Activated T-helper 17 cell treated with anti-CD3 and anti-CD28 coated beads, Interleukin-2, amount 50 U/mL, for 72 hours (primary cell): ENCODE data around the gene EFTUD2. TPM values are rescaled to one million over a fixed set of nuclear protein-coding genes. Genes with fewer than 3 reads are reported as not detected.
"Not testable (repeated sequence)": the region's sequence is repeated elsewhere in the genome, so short reads cannot be mapped to it uniquely, and the experiment has no call there.

ENCODE experiments used
- ATAC-seq: fragments of 150-1000 bp; cut with Tn5 transposase; replicated peaks from 2 replicates; pipeline ENCODE4 v1.10.0; 2021; ENCODE audit warnings: mild to moderate bottlenecking, moderate library complexity
- H3K27ac Mint-ChIP-seq: one replicate; pipeline ENCODE4 v1.8.0; 2022; ENCODE audit warnings: mixed read lengths
- H3K27me3 Mint-ChIP-seq: one replicate; pipeline ENCODE4 v1.8.0; 2022; ENCODE audit warnings: mixed read lengths
- H3K36me3 Mint-ChIP-seq: one replicate; pipeline ENCODE4 v1.8.0; 2022; ENCODE audit warnings: low read depth, mild to moderate bottlenecking, mixed read lengths
- H3K4me1 Mint-ChIP-seq: one replicate; pipeline ENCODE4 v1.8.0; 2022; ENCODE audit warnings: mixed read lengths
- H3K4me3 Mint-ChIP-seq: one replicate; pipeline ENCODE4 v1.8.0; 2022; ENCODE audit warnings: mild to moderate bottlenecking, mixed read lengths
- H3K9me3 Mint-ChIP-seq: one replicate; pipeline ENCODE4 v1.8.0; 2022; ENCODE audit warnings: mixed read lengths
- total RNA-seq, 2 donors: library from RNA; stranded (reverse); gene quantifications; one replicate each; pipeline ENCODE4 v1.2.3, GENCODE V29; 2022

EFTUD2 gene
- total RNA-seq, 2 donors from 2014 or later: 105 to 215 TPM

GRCh38 chr17:44840274-44840673, 59.0 kb downstream of the EFTUD2 start:
- no peak overlapping the region for H3K27ac Mint-ChIP-seq
- H3K27me3 Mint-ChIP-seq: no peaks in the 10 kb centered on the region
- ATAC-seq: no peak
- no peaks in the 10 kb centered on the region for H3K36me3 Mint-ChIP-seq
- no peaks in the 10 kb centered on the region for H3K4me1 Mint-ChIP-seq
- no peaks in the 10 kb centered on the region for H3K9me3 Mint-ChIP-seq
- no peak overlapping the region for H3K4me3 Mint-ChIP-seq

GRCh38 chr17:44837196-44837595, 62.0 kb downstream of the EFTUD2 start:
- H3K9me3 Mint-ChIP-seq: no peaks in the 10 kb centered on the region
- peaks cover 9% of the 10 kb centered on the region for H3K27me3 Mint-ChIP-seq
- H3K4me3 Mint-ChIP-seq: no peak overlapping the region
- no peak overlapping the region for H3K27ac Mint-ChIP-seq
- H3K4me1 Mint-ChIP-seq: no peaks in the 10 kb centered on the region
- ATAC-seq: no peak
- no peaks in the 10 kb centered on the region for H3K36me3 Mint-ChIP-seq

GRCh38 chr17:44832805-44833204, 66.4 kb downstream of the EFTUD2 start:
- no peaks in the 10 kb centered on the region for H3K9me3 Mint-ChIP-seq
- no peak for ATAC-seq
- H3K27ac Mint-ChIP-seq: no peak overlapping the region
- peaks cover 8% of the 10 kb centered on the region for H3K36me3 Mint-ChIP-seq
- peaks cover 8% of the 10 kb centered on the region for H3K4me1 Mint-ChIP-seq
- peaks cover 24% of the 10 kb centered on the region for H3K27me3 Mint-ChIP-seq
- no peak overlapping the region for H3K4me3 Mint-ChIP-seq

- H3K36me3 Mint-ChIP-seq: peaks cover 8% of the 10 kb centered on the region
- H3K9me3 Mint-ChIP-seq: no peaks in the 10 kb centered on the region
- no peak for ATAC-seq
- no peak overlapping the region for H3K27ac Mint-ChIP-seq
- peaks cover 34% of the 10 kb centered on the region for H3K27me3 Mint-ChIP-seq
- peaks cover 8% of the 10 kb centered on the region for H3K4me1 Mint-ChIP-seq
- H3K4me3 Mint-ChIP-seq: no peak overlapping the region
Measured at GRCh38 chr17:44831371-44831770, 67.9 kb downstream of the EFTUD2 start.

GRCh38 chr17:44830359-44831288, 68.6 kb downstream of the EFTUD2 start:
- Mint-ChIP-seq H3K36me3 (peaks cover 8% of the 10 kb centered on the region), H3K4me1 (peaks cover 8% of the 10 kb centered on the region), H3K27ac (no peak overlapping the region), H3K27me3 (peaks cover 34% of the 10 kb centered on the region), H3K9me3 (no peaks in the 10 kb centered on the region), H3K4me3 (peak overlapping the region; percentile 67)
- peak; percentile 16 for ATAC-seq

GRCh38 chr17:44829523-44830358, 69.5 kb downstream of the EFTUD2 start, which contains the start of gene GJC1:
Gene GJC1, minus strand, starts transcription at chr17:44830287. Its CDS starts 24,470 bp downstream, at chr17:44805817.
- H3K27me3 Mint-ChIP-seq: peaks cover 34% of the 10 kb centered on the region
- peaks cover 8% of the 10 kb centered on the region for H3K4me1 Mint-ChIP-seq
- peaks cover 8% of the 10 kb centered on the region for H3K36me3 Mint-ChIP-seq
- peak within 1 kb of the TSS; percentile 82 for H3K4me3 Mint-ChIP-seq
- H3K9me3 Mint-ChIP-seq: no peaks in the 10 kb centered on the region
- peak; percentile 69 for ATAC-seq
- H3K27ac Mint-ChIP-seq: no peak within 1 kb of the TSS

GRCh38 chr17:44828919-44829522, 70.2 kb downstream of the EFTUD2 start:
- no peak overlapping the region for H3K27ac Mint-ChIP-seq
- H3K4me1 Mint-ChIP-seq: peaks cover 8% of the 10 kb centered on the region
- no peaks in the 10 kb centered on the region for H3K9me3 Mint-ChIP-seq
- ATAC-seq: peak; percentile 11
- H3K27me3 Mint-ChIP-seq: peaks cover 34% of the 10 kb centered on the region
- peak overlapping the region; percentile 82 for H3K4me3 Mint-ChIP-seq
- H3K36me3 Mint-ChIP-seq: peaks cover 8% of the 10 kb centered on the region

GRCh38 chr17:44827863-44828262, 71.4 kb downstream of the EFTUD2 start:
- H3K27me3 Mint-ChIP-seq: peaks cover 32% of the 10 kb centered on the region
- no peak for ATAC-seq
- no peak overlapping the region for H3K4me3 Mint-ChIP-seq
- H3K27ac Mint-ChIP-seq: no peak overlapping the region
- H3K36me3 Mint-ChIP-seq: peaks cover 8% of the 10 kb centered on the region
- H3K9me3 Mint-ChIP-seq: no peaks in the 10 kb centered on the region
- H3K4me1 Mint-ChIP-seq: peaks cover 8% of the 10 kb centered on the region

- peaks cover 8% of the 10 kb centered on the region for H3K4me1 Mint-ChIP-seq
Measured at GRCh38 chr17:44826123-44826790, 73.0 kb downstream of the EFTUD2 start.

GRCh38 chr17:44825236-44825635, 74.0 kb downstream of the EFTUD2 start:
- H3K27me3 Mint-ChIP-seq: peaks cover 24% of the 10 kb centered on the region

More at GRCh38 chr17:44826123-44826790, 73.0 kb downstream of the EFTUD2 start:
- H3K27ac Mint-ChIP-seq: no peak overlapping the region
- peaks cover 28% of the 10 kb centered on the region for H3K27me3 Mint-ChIP-seq
- no peak for ATAC-seq
- H3K4me3 Mint-ChIP-seq: no peak overlapping the region
- no peaks in the 10 kb centered on the region for H3K9me3 Mint-ChIP-seq
- H3K36me3 Mint-ChIP-seq: peaks cover 8% of the 10 kb centered on the region

GRCh38 chr17:44820631-44821212, 78.5 kb downstream of the EFTUD2 start:
- Mint-ChIP-seq H3K4me1 (no peaks in the 10 kb centered on the region), H3K27ac (no peak overlapping the region), H3K9me3 (no peaks in the 10 kb centered on the region), H3K27me3 (peaks cover 3% of the 10 kb centered on the region), H3K36me3 (no peaks in the 10 kb centered on the region), H3K4me3 (no peak overlapping the region)
- ATAC-seq: no peak

More at GRCh38 chr17:44825236-44825635, 74.0 kb downstream of the EFTUD2 start:
- H3K36me3 Mint-ChIP-seq, H3K9me3 Mint-ChIP-seq, H3K4me3 Mint-ChIP-seq, H3K27ac Mint-ChIP-seq, ATAC-seq, H3K4me1 Mint-ChIP-seq: not testable (repeated sequence)

- not testable (repeated sequence) for H3K9me3 Mint-ChIP-seq, H3K36me3 Mint-ChIP-seq, H3K27me3 Mint-ChIP-seq, H3K4me3 Mint-ChIP-seq, ATAC-seq, H3K4me1 Mint-ChIP-seq, H3K27ac Mint-ChIP-seq
Measured at GRCh38 chr17:44818508-44818907, 80.7 kb downstream of the EFTUD2 start.

- no peak overlapping the region for H3K4me3 Mint-ChIP-seq
- H3K27ac Mint-ChIP-seq: no peak overlapping the region
- ATAC-seq: no peak
- no peaks in the 10 kb centered on the region for H3K36me3 Mint-ChIP-seq
- H3K4me1 Mint-ChIP-seq: no peaks in the 10 kb centered on the region
- H3K9me3 Mint-ChIP-seq: no peaks in the 10 kb centered on the region
- peaks cover 8% of the 10 kb centered on the region for H3K27me3 Mint-ChIP-seq
Measured at GRCh38 chr17:44812263-44812662, 87.0 kb downstream of the EFTUD2 start.
